Activated CD8-positive, alpha-beta memory T cell treated with anti-CD3 and anti-CD28 coated beads for 36 hours (primary cell): ENCODE results near the gene SEMA5A. TPM values are rescaled to one million over a fixed set of nuclear protein-coding genes. Genes with fewer than 3 reads are reported as not detected.

Experiments
- CTCF ChIA-PET: fragments of 350-600 bp; sonication (Branson Sonifier 250); formaldehyde crosslinking; loops from one replicate; lab custom pipeline; 2021; ENCODE audit warnings: antibody characterized with exemption; lab: Charles Lee
- POLR2A ChIA-PET: fragments of 350-600 bp; sonication (Branson Sonifier 250); formaldehyde crosslinking; loops from one replicate; lab custom pipeline; 2021; ENCODE audit warnings: antibody characterized with exemption; lab: Charles Lee
- total RNA-seq, 2 experiments: library from RNA; stranded (reverse); gene quantifications; one replicate each; pipeline ENCODE4 v1.2.3, GENCODE V29; 2021

SEMA5A gene
- total RNA-seq, 2 experiments from 2014 or later = not detected

- ChIA-PET POLR2A (no interaction called here), CTCF (no interaction called here)
Observed at GRCh38 chr5:9551567-9552537, 6.0 kb upstream of the SEMA5A start.

GRCh38 chr5:9549941-9550340 is 4.1 kb upstream of the SEMA5A start:
- ChIA-PET POLR2A (no interaction called here), CTCF (no interaction called here)

- CTCF ChIA-PET = no interaction called here
- POLR2A ChIA-PET = no interaction called here
Observed at GRCh38 chr5:9547122-9547947, 1.5 kb upstream of the SEMA5A start.

- ChIA-PET CTCF (no interaction called here), POLR2A (no interaction called here)
Observed at GRCh38 chr5:9545136-9545991, 511 bp downstream of the SEMA5A start.

GRCh38 chr5:9544502-9545135 is 1.3 kb downstream of the SEMA5A start:
- POLR2A ChIA-PET = no interaction called here
- CTCF ChIA-PET = no interaction called here

GRCh38 chr5:9544056-9544455 is 1.8 kb downstream of the SEMA5A start:
- CTCF ChIA-PET = no interaction called here
- POLR2A ChIA-PET = no interaction called here

GRCh38 chr5:9543311-9543920 is 2.5 kb downstream of the SEMA5A start:
- CTCF ChIA-PET = no interaction called here
- POLR2A ChIA-PET = no interaction called here

GRCh38 chr5:9540791-9541190 is 5.1 kb downstream of the SEMA5A start:
- POLR2A ChIA-PET = no interaction called here
- CTCF ChIA-PET = no interaction called here

- POLR2A ChIA-PET = no interaction called here
- CTCF ChIA-PET = no interaction called here
Observed at GRCh38 chr5:9538504-9538903, 7.4 kb downstream of the SEMA5A start.

- ChIA-PET CTCF (no interaction called here), POLR2A (no interaction called here)
Observed at GRCh38 chr5:9537223-9538141, 8.4 kb downstream of the SEMA5A start.

GRCh38 chr5:9536717-9537116 is 9.2 kb downstream of the SEMA5A start:
- CTCF ChIA-PET = no interaction called here

GRCh38 chr5:9534881-9535517 is 10.9 kb downstream of the SEMA5A start:
- CTCF ChIA-PET = no interaction called here

More at GRCh38 chr5:9536717-9537116, 9.2 kb downstream of the SEMA5A start:
- POLR2A ChIA-PET = no interaction called here

GRCh38 chr5:9533562-9534364 is 12.1 kb downstream of the SEMA5A start:
- POLR2A ChIA-PET = no interaction called here
- CTCF ChIA-PET = no interaction called here

More at GRCh38 chr5:9534881-9535517, 10.9 kb downstream of the SEMA5A start:
- POLR2A ChIA-PET = no interaction called here

- POLR2A ChIA-PET = no interaction called here
- CTCF ChIA-PET = no interaction called here
Observed at GRCh38 chr5:9533096-9533495, 12.8 kb downstream of the SEMA5A start.

- CTCF ChIA-PET = no interaction called here
Observed at GRCh38 chr5:9529513-9529912, 16.4 kb downstream of the SEMA5A start.

GRCh38 chr5:9529041-9529480 is 16.8 kb downstream of the SEMA5A start:
- CTCF ChIA-PET = no interaction called here

More at GRCh38 chr5:9529513-9529912, 16.4 kb downstream of the SEMA5A start:
- POLR2A ChIA-PET = no interaction called here

More at GRCh38 chr5:9529041-9529480, 16.8 kb downstream of the SEMA5A start:
- POLR2A ChIA-PET = no interaction called here
